SK-N-SH treated with all-trans-retinoic acid at 6 μM for 48 hours (cell line): ENCODE results near the gene PGS1.

ENCODE experiments used
- ATAC-seq: fragments of 200-7000 bp; cut with Tn5 transposase; 3 replicates; pipeline ENCODE4 v1.9.1; 2020; ENCODE audit warnings: mild to moderate bottlenecking, moderate library complexity
- ARNTL ChIP-seq: fragments of 450-650 bp; formaldehyde crosslinking; IDR thresholded peaks from 2 replicates; pipeline ENCODE4 v1.5.0; 2020; ENCODE audit warnings: low read depth, mild to moderate bottlenecking, moderate library complexity, borderline replicate concordance
- CSDC2 ChIP-seq: fragments of 250-450 bp; sonication (Bioruptor Pico); IDR thresholded peaks from 2 replicates; pipeline ENCODE4 v1.5.0; 2020; ENCODE audit warnings: mild to moderate bottlenecking, moderate library complexity
- ESRRG ChIP-seq: fragments of 250-450 bp; sonication (Bioruptor Pico); IDR thresholded peaks from 2 replicates; pipeline ENCODE4 v1.6.1; 2021; ENCODE audit warnings: mild to moderate bottlenecking
- GLIS3 ChIP-seq: fragments of 250-450 bp; sonication (Bioruptor Pico); IDR thresholded peaks from 2 replicates; pipeline ENCODE4 v1.5.0; 2020; ENCODE audit warnings: mild to moderate bottlenecking, moderate library complexity
- ISL1 ChIP-seq: fragments of 250-450 bp; sonication (Bioruptor Pico); IDR thresholded peaks from 2 replicates; pipeline ENCODE4 v2.1.2; 2022; ENCODE audit warnings: mild to moderate bottlenecking, moderate library complexity
- OSR1 ChIP-seq: fragments of 250-450 bp; sonication (Bioruptor Pico); IDR thresholded peaks from 2 replicates; pipeline ENCODE4 v1.8.0; 2022; ENCODE audit warnings: moderate library complexity, mild to moderate bottlenecking, inconsistent platforms
- POU6F1 ChIP-seq: fragments of 250-450 bp; sonication (Bioruptor Pico); IDR thresholded peaks from 2 replicates; pipeline ENCODE4 v1.8.0; 2021; ENCODE audit warnings: low read depth, mild to moderate bottlenecking, moderate library complexity, borderline replicate concordance
- PPARA ChIP-seq: fragments of 250-450 bp; sonication (Bioruptor Pico); IDR thresholded peaks from 2 replicates; pipeline ENCODE4 v1.5.0; 2020; ENCODE audit warnings: mild to moderate bottlenecking, borderline replicate concordance
- RARB ChIP-seq: fragments of 250-450 bp; sonication (Bioruptor Pico); IDR thresholded peaks from 2 replicates; pipeline ENCODE4 v1.8.0; 2021; ENCODE audit warnings: mild to moderate bottlenecking, moderate library complexity
- SNAI2 ChIP-seq: fragments of 250-450 bp; sonication (Bioruptor Pico); IDR thresholded peaks from 2 replicates; pipeline ENCODE4 v1.5.0; 2020; ENCODE audit warnings: mild to moderate bottlenecking, moderate library complexity
- TCF4 ChIP-seq: fragments of 250-450 bp; sonication (Bioruptor Pico); IDR thresholded peaks from 2 replicates; pipeline ENCODE4 v1.8.0; 2021; ENCODE audit warnings: mild to moderate bottlenecking, moderate library complexity, borderline replicate concordance
- TOX ChIP-seq: fragments of 250-450 bp; sonication (Bioruptor Pico); IDR thresholded peaks from 2 replicates; pipeline ENCODE4 v1.8.0; 2021; ENCODE audit warnings: mild to moderate bottlenecking, moderate library complexity, borderline replicate concordance
- ZC3H10 ChIP-seq: fragments of 250-450 bp; sonication (Bioruptor Pico); IDR thresholded peaks from 2 replicates; pipeline ENCODE4 v1.5.1; 2021; ENCODE audit warnings: mild to moderate bottlenecking, moderate library complexity
- ZFP3 ChIP-seq: fragments of 250-450 bp; sonication (Bioruptor Pico); IDR thresholded peaks from 2 replicates; pipeline ENCODE4 v1.5.0; 2020; ENCODE audit warnings: mild to moderate bottlenecking, moderate library complexity
- ZFP30 ChIP-seq: fragments of 450-650 bp; formaldehyde crosslinking; IDR thresholded peaks from 2 replicates; pipeline ENCODE4 v1.5.0; 2022; ENCODE audit warnings: mild to moderate bottlenecking, moderate library complexity
- ZNF565 ChIP-seq: fragments of 450-650 bp; formaldehyde crosslinking; conservative IDR thresholded peaks from 2 replicates; pipeline ENCODE4 v1.5.0; 2020; ENCODE audit warnings: low read depth, mild to moderate bottlenecking, moderate library complexity
- ZNF70 ChIP-seq: fragments of 450-650 bp; formaldehyde crosslinking; IDR thresholded peaks from 2 replicates; pipeline ENCODE4 v1.5.0; 2020; ENCODE audit warnings: mild to moderate bottlenecking, moderate library complexity
- ZNF8 ChIP-seq: fragments of 450-650 bp; formaldehyde crosslinking; IDR thresholded peaks from 2 replicates; pipeline ENCODE4 v1.5.0; 2020; ENCODE audit warnings: mild to moderate bottlenecking, moderate library complexity
- TF ChIP-seq, protein P1 (sequence below): fragments of 250-450 bp; sonication (Bioruptor Pico); IDR thresholded peaks from 2 replicates; pipeline ENCODE4 v1.5.0; 2020; ENCODE audit warnings: mild to moderate bottlenecking, moderate library complexity
- TF ChIP-seq, protein P2 (sequence below): fragments of 250-450 bp; sonication (Bioruptor Pico); IDR thresholded peaks from 2 replicates; pipeline ENCODE4 v1.5.1; 2021; ENCODE audit warnings: mild to moderate bottlenecking, moderate library complexity
- TF ChIP-seq, protein P3 (sequence below): fragments of 250-450 bp; sonication (Bioruptor Pico); IDR thresholded peaks from 2 replicates; pipeline ENCODE4 v1.8.0; 2020; ENCODE audit warnings: mild to moderate bottlenecking, moderate library complexity, borderline replicate concordance

PGS1 gene

GRCh38 chr17:78396441-78397337, 18.2 kb downstream of the PGS1 start:
- ATAC-seq: no peak
- TF ChIP-seq RARB (CRISPR knock-in tag) (no peak), ZFP30 (no peak), ZC3H10 (no peak), CSDC2 (CRISPR knock-in tag) (no peak)

DNA sequence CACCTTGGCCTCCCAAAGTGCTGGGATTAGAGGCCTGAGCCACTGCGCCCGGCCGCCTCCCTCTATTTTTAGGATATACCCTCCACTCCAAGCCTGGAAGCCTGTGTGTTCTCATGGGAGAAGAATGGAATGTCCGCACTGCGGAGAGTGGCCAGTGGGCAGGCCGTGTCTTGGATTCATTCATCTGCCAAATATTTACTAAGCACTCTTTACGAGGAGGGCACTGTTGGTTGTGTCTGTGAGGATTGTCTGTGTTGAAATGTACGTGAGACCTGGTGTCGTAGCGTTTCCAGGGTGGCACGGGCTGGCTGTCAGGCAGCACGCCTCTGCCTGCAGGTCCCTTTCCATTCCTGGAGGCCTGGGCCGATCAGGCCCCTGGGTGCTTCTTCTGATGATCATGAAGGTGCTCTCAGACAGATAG, 19.2 kb downstream of the PGS1 start:
- peak; percentile 61 for ATAC-seq
- TF ChIP-seq PPARA (CRISPR knock-in tag): no peak
- no peak for TF ChIP-seq TCF4 (CRISPR knock-in tag)
- TF ChIP-seq, protein P1, sequence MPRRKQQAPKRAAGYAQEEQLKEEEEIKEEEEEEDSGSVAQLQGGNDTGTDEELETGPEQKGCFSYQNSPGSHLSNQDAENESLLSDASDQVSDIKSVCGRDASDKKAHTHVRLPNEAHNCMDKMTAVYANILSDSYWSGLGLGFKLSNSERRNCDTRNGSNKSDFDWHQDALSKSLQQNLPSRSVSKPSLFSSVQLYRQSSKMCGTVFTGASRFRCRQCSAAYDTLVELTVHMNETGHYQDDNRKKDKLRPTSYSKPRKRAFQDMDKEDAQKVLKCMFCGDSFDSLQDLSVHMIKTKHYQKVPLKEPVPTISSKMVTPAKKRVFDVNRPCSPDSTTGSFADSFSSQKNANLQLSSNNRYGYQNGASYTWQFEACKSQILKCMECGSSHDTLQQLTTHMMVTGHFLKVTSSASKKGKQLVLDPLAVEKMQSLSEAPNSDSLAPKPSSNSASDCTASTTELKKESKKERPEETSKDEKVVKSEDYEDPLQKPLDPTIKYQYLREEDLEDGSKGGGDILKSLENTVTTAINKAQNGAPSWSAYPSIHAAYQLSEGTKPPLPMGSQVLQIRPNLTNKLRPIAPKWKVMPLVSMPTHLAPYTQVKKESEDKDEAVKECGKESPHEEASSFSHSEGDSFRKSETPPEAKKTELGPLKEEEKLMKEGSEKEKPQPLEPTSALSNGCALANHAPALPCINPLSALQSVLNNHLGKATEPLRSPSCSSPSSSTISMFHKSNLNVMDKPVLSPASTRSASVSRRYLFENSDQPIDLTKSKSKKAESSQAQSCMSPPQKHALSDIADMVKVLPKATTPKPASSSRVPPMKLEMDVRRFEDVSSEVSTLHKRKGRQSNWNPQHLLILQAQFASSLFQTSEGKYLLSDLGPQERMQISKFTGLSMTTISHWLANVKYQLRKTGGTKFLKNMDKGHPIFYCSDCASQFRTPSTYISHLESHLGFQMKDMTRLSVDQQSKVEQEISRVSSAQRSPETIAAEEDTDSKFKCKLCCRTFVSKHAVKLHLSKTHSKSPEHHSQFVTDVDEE (CRISPR knock-in tag): no peak
- no peak for TF ChIP-seq GLIS3 (CRISPR knock-in tag)
- TF ChIP-seq ISL1 (CRISPR knock-in tag): no peak
- no peak for TF ChIP-seq SNAI2
- TF ChIP-seq ARNTL (CRISPR knock-in tag): no peak
- TF ChIP-seq, protein P2, sequence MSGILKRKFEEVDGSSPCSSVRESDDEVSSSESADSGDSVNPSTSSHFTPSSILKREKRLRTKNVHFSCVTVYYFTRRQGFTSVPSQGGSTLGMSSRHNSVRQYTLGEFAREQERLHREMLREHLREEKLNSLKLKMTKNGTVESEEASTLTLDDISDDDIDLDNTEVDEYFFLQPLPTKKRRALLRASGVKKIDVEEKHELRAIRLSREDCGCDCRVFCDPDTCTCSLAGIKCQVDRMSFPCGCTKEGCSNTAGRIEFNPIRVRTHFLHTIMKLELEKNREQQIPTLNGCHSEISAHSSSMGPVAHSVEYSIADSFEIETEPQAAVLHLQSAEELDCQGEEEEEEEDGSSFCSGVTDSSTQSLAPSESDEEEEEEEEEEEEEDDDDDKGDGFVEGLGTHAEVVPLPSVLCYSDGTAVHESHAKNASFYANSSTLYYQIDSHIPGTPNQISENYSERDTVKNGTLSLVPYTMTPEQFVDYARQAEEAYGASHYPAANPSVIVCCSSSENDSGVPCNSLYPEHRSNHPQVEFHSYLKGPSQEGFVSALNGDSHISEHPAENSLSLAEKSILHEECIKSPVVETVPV (CRISPR knock-in tag): no peak
- no peak for TF ChIP-seq CSDC2 (CRISPR knock-in tag)

DNA sequence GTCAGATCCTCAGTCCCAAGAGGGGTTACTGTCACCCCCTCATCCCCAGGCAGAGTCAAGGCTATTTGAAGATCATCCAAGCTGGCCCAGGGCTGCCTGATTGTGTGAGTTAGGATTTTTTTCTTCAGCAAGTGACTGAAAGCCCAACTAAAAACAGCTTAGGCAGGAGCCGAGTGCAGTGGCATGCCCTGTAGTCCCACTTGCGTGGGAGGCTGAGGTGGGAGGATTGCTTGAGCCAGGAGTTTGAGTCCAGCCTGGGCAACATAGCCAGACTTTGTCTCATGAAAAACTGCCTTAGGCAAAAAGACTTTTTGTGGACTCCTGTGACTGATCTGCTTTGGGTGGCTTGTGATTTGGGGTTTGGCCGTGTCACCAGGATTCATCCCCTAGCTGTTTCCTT, 19.9 kb downstream of the PGS1 start:
- no peak for ATAC-seq

More for the DNA sequence above, 19.9 kb downstream of the PGS1 start:
- TF ChIP-seq ZC3H10: no peak
- TF ChIP-seq, protein P2 (CRISPR knock-in tag): no peak
- no peak for TF ChIP-seq OSR1 (CRISPR knock-in tag)
- no peak for TF ChIP-seq POU6F1
- TF ChIP-seq GLIS3 (CRISPR knock-in tag): no peak
- TF ChIP-seq, protein P1 (CRISPR knock-in tag): no peak
- no peak for TF ChIP-seq SNAI2
- TF ChIP-seq, protein P3, sequence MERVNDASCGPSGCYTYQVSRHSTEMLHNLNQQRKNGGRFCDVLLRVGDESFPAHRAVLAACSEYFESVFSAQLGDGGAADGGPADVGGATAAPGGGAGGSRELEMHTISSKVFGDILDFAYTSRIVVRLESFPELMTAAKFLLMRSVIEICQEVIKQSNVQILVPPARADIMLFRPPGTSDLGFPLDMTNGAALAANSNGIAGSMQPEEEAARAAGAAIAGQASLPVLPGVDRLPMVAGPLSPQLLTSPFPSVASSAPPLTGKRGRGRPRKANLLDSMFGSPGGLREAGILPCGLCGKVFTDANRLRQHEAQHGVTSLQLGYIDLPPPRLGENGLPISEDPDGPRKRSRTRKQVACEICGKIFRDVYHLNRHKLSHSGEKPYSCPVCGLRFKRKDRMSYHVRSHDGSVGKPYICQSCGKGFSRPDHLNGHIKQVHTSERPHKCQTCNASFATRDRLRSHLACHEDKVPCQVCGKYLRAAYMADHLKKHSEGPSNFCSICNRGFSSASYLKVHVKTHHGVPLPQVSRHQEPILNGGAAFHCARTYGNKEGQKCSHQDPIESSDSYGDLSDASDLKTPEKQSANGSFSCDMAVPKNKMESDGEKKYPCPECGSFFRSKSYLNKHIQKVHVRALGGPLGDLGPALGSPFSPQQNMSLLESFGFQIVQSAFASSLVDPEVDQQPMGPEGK (CRISPR knock-in tag): no peak
- TF ChIP-seq CSDC2 (CRISPR knock-in tag): no peak
- no peak for TF ChIP-seq TCF4 (CRISPR knock-in tag)
- TF ChIP-seq ZFP30: no peak
- TF ChIP-seq ZNF565 (CRISPR knock-in tag): no peak
- TF ChIP-seq TOX (CRISPR knock-in tag): no peak
- no peak for TF ChIP-seq ESRRG (CRISPR knock-in tag)
- TF ChIP-seq PPARA (CRISPR knock-in tag): no peak
- TF ChIP-seq ZNF8 (CRISPR knock-in tag): no peak
- TF ChIP-seq ZFP3 (CRISPR knock-in tag): no peak
- TF ChIP-seq ZNF70 (CRISPR knock-in tag): no peak
- no peak for TF ChIP-seq ARNTL (CRISPR knock-in tag)
- no peak for TF ChIP-seq RARB (CRISPR knock-in tag)
